HEK293 (cell line): Measurements from ENCODE around the gene DPT.
A peak's percentile ranks its signal among the peaks of the same experiment; 100 is the strongest.

Experiments used
- BCL11A ChIP-seq: fragments of 450-650 bp; formaldehyde crosslinking; IDR thresholded peaks from 2 replicates; pipeline ENCODE4 v1.5.1; 2016; ENCODE audit warnings: low read depth, missing biosample characterization, missing genetic modification characterization
- FEZF1 ChIP-seq: fragments of 450-650 bp; formaldehyde crosslinking; IDR thresholded peaks from 2 replicates; pipeline ENCODE4 v1.5.1; 2016; ENCODE audit warnings: missing biosample characterization, missing genetic modification characterization
- MEIS1 ChIP-seq: sonication (generic); formaldehyde crosslinking; IDR thresholded peaks from 2 replicates; pipeline ENCODE4 v1.8.1; 2022; ENCODE audit warnings: missing genetic modification reagents, mild to moderate bottlenecking, borderline replicate concordance
- PRDM1 ChIP-seq: fragments of 450-650 bp; formaldehyde crosslinking; IDR thresholded peaks from 2 replicates; pipeline ENCODE4; 2016; ENCODE audit warnings: missing biosample characterization, missing genetic modification characterization
- SALL2 ChIP-seq: fragments of 450-650 bp; formaldehyde crosslinking; IDR thresholded peaks from 2 replicates; pipeline ENCODE4 v1.5.0; 2017; ENCODE audit warnings: missing biosample characterization, mild to moderate bottlenecking, missing genetic modification characterization, borderline replicate concordance
- SP2 ChIP-seq: fragments of 450-650 bp; formaldehyde crosslinking; IDR thresholded peaks from 2 replicates; pipeline ENCODE4 v1.5.1; 2016; ENCODE audit warnings: missing biosample characterization, missing genetic modification characterization
- WT1 ChIP-seq: fragments of 450-650 bp; formaldehyde crosslinking; IDR thresholded peaks from 2 replicates; pipeline ENCODE4 v1.5.1; 2016; ENCODE audit warnings: missing biosample characterization, missing genetic modification characterization
- ZBTB44 ChIP-seq: fragments of 450-650 bp; IDR thresholded peaks from 2 replicates; pipeline ENCODE4 v1.5.1; 2018; ENCODE audit warnings: missing biosample characterization, mild to moderate bottlenecking, missing genetic modification characterization
- ZBTB48 ChIP-seq: fragments of 450-650 bp; formaldehyde crosslinking; IDR thresholded peaks from 2 replicates; pipeline ENCODE4 v1.5.1; 2016; ENCODE audit warnings: missing biosample characterization, missing genetic modification characterization
- ZEB2 ChIP-seq: fragments of 450-650 bp; formaldehyde crosslinking; IDR thresholded peaks from 2 replicates; pipeline ENCODE4 v1.5.1; 2016; ENCODE audit warnings: missing biosample characterization, missing genetic modification characterization
- ZFP41 ChIP-seq: fragments of 450-650 bp; formaldehyde crosslinking; IDR thresholded peaks from 2 replicates; pipeline ENCODE4 v1.5.1; 2016; ENCODE audit warnings: missing biosample characterization, missing genetic modification characterization, borderline replicate concordance
- ZIC2 ChIP-seq: fragments of 450-650 bp; formaldehyde crosslinking; IDR thresholded peaks from 2 replicates; pipeline ENCODE4 v1.5.1; 2016; ENCODE audit warnings: missing biosample characterization, missing genetic modification characterization
- ZNF169 ChIP-seq: fragments of 450-650 bp; formaldehyde crosslinking; IDR thresholded peaks from 2 replicates; pipeline ENCODE4 v1.5.1; 2016; ENCODE audit warnings: missing biosample characterization, missing genetic modification characterization
- ZNF174 ChIP-seq: fragments of 450-650 bp; formaldehyde crosslinking; IDR thresholded peaks from 2 replicates; pipeline ENCODE4 v1.5.0; 2017; ENCODE audit warnings: missing biosample characterization, mild to moderate bottlenecking, missing genetic modification characterization
- ZNF184 ChIP-seq: fragments of 450-650 bp; IDR thresholded peaks from 2 replicates; pipeline ENCODE4 v1.5.1; 2018; ENCODE audit warnings: missing biosample characterization, mild to moderate bottlenecking, missing genetic modification characterization
- ZNF214 ChIP-seq: fragments of 450-650 bp; formaldehyde crosslinking; IDR thresholded peaks from 2 replicates; pipeline ENCODE4 v1.5.1; 2017; ENCODE audit warnings: missing biosample characterization, mild to moderate bottlenecking, missing genetic modification characterization, borderline replicate concordance
- ZNF221 ChIP-seq: fragments of 450-650 bp; formaldehyde crosslinking; IDR thresholded peaks from 2 replicates; pipeline ENCODE4 v1.5.1; 2017; ENCODE audit warnings: missing biosample characterization, missing genetic modification characterization, borderline replicate concordance
- ZNF23 ChIP-seq: fragments of 450-650 bp; formaldehyde crosslinking; IDR thresholded peaks from 2 replicates; pipeline ENCODE4 v1.5.1; 2016; ENCODE audit warnings: missing biosample characterization, missing genetic modification characterization, borderline replicate concordance
- ZNF24 ChIP-seq: fragments of 450-650 bp; formaldehyde crosslinking; IDR thresholded peaks from 2 replicates; pipeline ENCODE4 v1.5.1; 2016; ENCODE audit warnings: missing biosample characterization, missing genetic modification characterization
- ZNF362 ChIP-seq: fragments of 450-650 bp; formaldehyde crosslinking; IDR thresholded peaks from 2 replicates; pipeline ENCODE4 v1.5.1; 2016; ENCODE audit warnings: missing biosample characterization, missing genetic modification characterization
- ZNF366 ChIP-seq: fragments of 450-650 bp; formaldehyde crosslinking; conservative IDR thresholded peaks from 2 replicates; pipeline ENCODE4 v1.5.1; 2016; ENCODE audit warnings: missing biosample characterization, missing genetic modification characterization
- ZNF404 ChIP-seq: fragments of 450-650 bp; formaldehyde crosslinking; IDR thresholded peaks from 2 replicates; pipeline ENCODE4 v1.5.1; 2017; ENCODE audit warnings: missing biosample characterization, missing genetic modification characterization
- ZNF510 ChIP-seq: fragments of 450-650 bp; formaldehyde crosslinking; IDR thresholded peaks from 2 replicates; pipeline ENCODE4 v1.5.1; 2018; ENCODE audit warnings: mild to moderate bottlenecking, missing genetic modification characterization, missing biosample characterization; ENCODE audit not compliant: insufficient replicate concordance
- ZNF549 ChIP-seq: fragments of 450-650 bp; IDR thresholded peaks from 2 replicates; pipeline ENCODE4 v1.5.1; 2018; ENCODE audit warnings: missing biosample characterization, missing genetic modification characterization, mild to moderate bottlenecking, inconsistent platforms, moderate library complexity
- ZNF626 ChIP-seq: fragments of 450-650 bp; sonication (Bioruptor Pico); formaldehyde crosslinking; IDR thresholded peaks from 2 replicates; pipeline ENCODE4 v1.5.1; 2018; ENCODE audit warnings: missing biosample characterization, missing genetic modification characterization, inconsistent platforms
- ZNF658 ChIP-seq: fragments of 450-650 bp; formaldehyde crosslinking; IDR thresholded peaks from 2 replicates; pipeline ENCODE4; 2016; ENCODE audit warnings: missing biosample characterization, missing genetic modification characterization
- ZNF692 ChIP-seq: fragments of 450-650 bp; formaldehyde crosslinking; IDR thresholded peaks from 2 replicates; pipeline ENCODE4 v1.5.1; 2016; ENCODE audit warnings: missing biosample characterization, missing genetic modification characterization
- ZNF701 ChIP-seq: fragments of 450-650 bp; formaldehyde crosslinking; IDR thresholded peaks from 2 replicates; pipeline ENCODE4 v1.5.1; 2016; ENCODE audit warnings: missing biosample characterization, missing genetic modification characterization
- ZNF704 ChIP-seq: fragments of 450-650 bp; formaldehyde crosslinking; IDR thresholded peaks from 2 replicates; pipeline ENCODE4 v1.5.1; 2016; ENCODE audit warnings: missing biosample characterization, missing genetic modification characterization
- ZSCAN16 ChIP-seq: fragments of 450-650 bp; formaldehyde crosslinking; IDR thresholded peaks from 2 replicates; pipeline ENCODE4 v1.5.1; 2016; ENCODE audit warnings: missing biosample characterization, missing genetic modification characterization
- TF ChIP-seq, protein P1 (sequence below): fragments of 450-650 bp; formaldehyde crosslinking; IDR thresholded peaks from 2 replicates; pipeline ENCODE4 v1.5.1; 2017; ENCODE audit warnings: missing biosample characterization, missing genetic modification characterization
- TF ChIP-seq, protein P2 (sequence below): fragments of 450-650 bp; formaldehyde crosslinking; IDR thresholded peaks from 2 replicates; pipeline ENCODE4 v1.5.1; 2016; ENCODE audit warnings: missing biosample characterization, missing genetic modification characterization, borderline replicate concordance

DPT gene

DNA sequence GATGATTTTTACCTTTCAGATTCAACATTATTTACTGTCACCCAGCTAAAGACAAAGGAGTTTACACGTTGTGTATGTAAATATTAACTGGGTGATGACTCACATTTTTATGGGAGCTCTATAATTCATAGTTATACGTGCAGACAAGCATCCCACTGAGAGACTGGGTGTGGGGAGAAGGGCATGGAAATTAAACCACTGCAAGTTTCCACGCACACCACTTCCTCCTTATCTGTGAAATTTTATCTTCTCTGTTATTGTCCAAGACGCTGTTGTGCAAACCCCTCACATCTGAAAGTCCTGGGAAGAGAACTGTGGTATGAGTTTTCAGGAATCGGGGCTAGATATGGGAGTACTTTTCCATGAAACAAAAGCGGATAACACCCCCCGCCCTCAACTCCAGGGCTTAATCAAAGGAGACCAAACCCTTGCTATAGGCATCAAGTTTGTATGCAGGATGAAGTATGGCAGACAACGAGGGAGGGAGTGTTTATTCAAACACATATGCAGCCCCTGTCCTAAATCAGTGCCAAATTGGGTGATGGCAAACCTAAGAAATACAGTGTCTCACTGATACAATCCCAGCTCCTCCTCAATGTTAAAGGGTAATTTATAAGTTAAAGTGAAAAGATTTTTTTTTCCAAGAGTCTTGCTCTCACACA lies 23.3 kb upstream of the DPT start (continued):
- TF ChIP-seq, protein P1, sequence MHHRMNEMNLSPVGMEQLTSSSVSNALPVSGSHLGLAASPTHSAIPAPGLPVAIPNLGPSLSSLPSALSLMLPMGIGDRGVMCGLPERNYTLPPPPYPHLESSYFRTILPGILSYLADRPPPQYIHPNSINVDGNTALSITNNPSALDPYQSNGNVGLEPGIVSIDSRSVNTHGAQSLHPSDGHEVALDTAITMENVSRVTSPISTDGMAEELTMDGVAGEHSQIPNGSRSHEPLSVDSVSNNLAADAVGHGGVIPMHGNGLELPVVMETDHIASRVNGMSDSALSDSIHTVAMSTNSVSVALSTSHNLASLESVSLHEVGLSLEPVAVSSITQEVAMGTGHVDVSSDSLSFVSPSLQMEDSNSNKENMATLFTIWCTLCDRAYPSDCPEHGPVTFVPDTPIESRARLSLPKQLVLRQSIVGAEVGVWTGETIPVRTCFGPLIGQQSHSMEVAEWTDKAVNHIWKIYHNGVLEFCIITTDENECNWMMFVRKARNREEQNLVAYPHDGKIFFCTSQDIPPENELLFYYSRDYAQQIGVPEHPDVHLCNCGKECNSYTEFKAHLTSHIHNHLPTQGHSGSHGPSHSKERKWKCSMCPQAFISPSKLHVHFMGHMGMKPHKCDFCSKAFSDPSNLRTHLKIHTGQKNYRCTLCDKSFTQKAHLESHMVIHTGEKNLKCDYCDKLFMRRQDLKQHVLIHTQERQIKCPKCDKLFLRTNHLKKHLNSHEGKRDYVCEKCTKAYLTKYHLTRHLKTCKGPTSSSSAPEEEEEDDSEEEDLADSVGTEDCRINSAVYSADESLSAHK (tag by site-specific recombination): peak; percentile 70
- TF ChIP-seq ZNF704 (no peak), ZNF692 (tag by site-specific recombination) (peak; percentile 58; the same call in 1 of the 2 replicates), FEZF1 (peak; percentile 69), ZFP41 (tag by site-specific recombination) (no peak), PRDM1 (tag by site-specific recombination) (no peak), WT1 (peak; percentile 72), ZNF184 (tag by site-specific recombination) (no peak; the same call in 1 of the 2 replicates), ZNF510 (tag by site-specific recombination) (no peak), ZNF549 (tag by site-specific recombination) (no peak), MEIS1 (CRISPR knock-in tag) (no peak), ZNF169 (tag by site-specific recombination) (no peak), ZSCAN16 (no peak), ZBTB44 (peak; percentile 45; the same call in 1 of the 2 replicates), ZBTB48 (tag by site-specific recombination) (no peak), ZNF24 (tag by site-specific recombination) (peak; percentile 31; the same call in 1 of the 2 replicates), BCL11A (no peak), SALL2 (tag by site-specific recombination) (no peak), ZNF214 (no peak), ZNF404 (tag by site-specific recombination) (no peak), ZNF366 (tag by site-specific recombination) (peak; percentile 84), ZNF658 (tag by site-specific recombination) (no peak), ZNF626 (tag by site-specific recombination) (no peak), ZNF174 (no peak), ZNF23 (tag by site-specific recombination) (no peak), ZNF221 (tag by site-specific recombination) (no peak), ZEB2 (tag by site-specific recombination) (peak; percentile 79), SP2 (tag by site-specific recombination) (no peak), ZIC2 (peak; percentile 77), ZNF701 (tag by site-specific recombination) (no peak), ZNF362 (tag by site-specific recombination) (no peak)
- TF ChIP-seq, protein P2, sequence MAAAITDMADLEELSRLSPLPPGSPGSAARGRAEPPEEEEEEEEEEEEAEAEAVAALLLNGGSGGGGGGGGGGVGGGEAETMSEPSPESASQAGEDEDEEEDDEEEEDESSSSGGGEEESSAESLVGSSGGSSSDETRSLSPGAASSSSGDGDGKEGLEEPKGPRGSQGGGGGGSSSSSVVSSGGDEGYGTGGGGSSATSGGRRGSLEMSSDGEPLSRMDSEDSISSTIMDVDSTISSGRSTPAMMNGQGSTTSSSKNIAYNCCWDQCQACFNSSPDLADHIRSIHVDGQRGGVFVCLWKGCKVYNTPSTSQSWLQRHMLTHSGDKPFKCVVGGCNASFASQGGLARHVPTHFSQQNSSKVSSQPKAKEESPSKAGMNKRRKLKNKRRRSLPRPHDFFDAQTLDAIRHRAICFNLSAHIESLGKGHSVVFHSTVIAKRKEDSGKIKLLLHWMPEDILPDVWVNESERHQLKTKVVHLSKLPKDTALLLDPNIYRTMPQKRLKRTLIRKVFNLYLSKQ (tag by site-specific recombination): no peak
